H1 (cell line): ENCODE measurements around the gene FAM169A.

Source experiments
- CHD1 ChIP-seq: IDR thresholded peaks from 2 replicates; pipeline ENCODE4 v1.6.1; 2012; ENCODE audit warnings: low read depth, low read length, improper control_type of control experiment
- CTCF ChIP-seq, 3 experiments: IDR thresholded peaks; 1 replicate in 2 of 3; 2 replicates in 1 of 3; pipeline versions ENCODE4 v1.5.1 to v1.6.1; 2011; ENCODE audit warnings: low read length in 3 of 3, mild to moderate bottlenecking in 3 of 3, inconsistent platforms in 2 of 3, low read depth in 1 of 3, moderate library complexity in 1 of 3; ENCODE audit not compliant: insufficient read depth in 1 of 3; ENCODE audit errors: control extremely low read depth in 1 of 3
- E2F6 ChIP-seq: IDR thresholded peaks from 2 replicates; pipeline ENCODE4 v1.6.1; 2012; ENCODE audit warnings: inconsistent platforms
- EP300 ChIP-seq, 2 experiments: IDR thresholded peaks; 1 replicate in 1 of 2; 2 replicates in 1 of 2; pipeline ENCODE4 v1.6.1; 2011 to 2012; ENCODE audit warnings: low read depth in 2 of 2, low read length in 2 of 2, mild to moderate bottlenecking in 2 of 2, borderline replicate concordance in 1 of 2, inconsistent platforms in 1 of 2, moderate library complexity in 1 of 2
- EZH2 ChIP-seq: fragments of 200-600 bp; sonication (generic); IDR thresholded peaks from 2 replicates; pipeline ENCODE4 v1.7.1; 2012; ENCODE audit warnings: low read depth, mild to moderate bottlenecking, moderate library complexity, low read length, inconsistent platforms; ENCODE audit not compliant: severe bottlenecking
- HDAC2 ChIP-seq, 2 experiments: fragments of 300-600 bp in 1 of 2; sonication (generic) in 1 of 2; IDR thresholded peaks; 2 replicates each; pipeline ENCODE4 v1.6.1; 2011 to 2012; ENCODE audit warnings: low read depth in 2 of 2, low read length in 2 of 2, mild to moderate bottlenecking in 2 of 2, moderate library complexity in 2 of 2, borderline replicate concordance in 1 of 2, inconsistent platforms in 1 of 2
- KDM1A ChIP-seq: fragments of 200-600, 300-600 bp; sonication (generic); IDR thresholded peaks from 2 replicates; pipeline ENCODE4 v1.7.1; 2016; ENCODE audit warnings: mild to moderate bottlenecking, low read length, borderline replicate concordance
- POLR2A ChIP-seq, 2 experiments: IDR thresholded peaks; 1 replicate in 1 of 2; 2 replicates in 1 of 2; pipeline ENCODE4 v1.6.1; 2011; ENCODE audit warnings: low read depth in 2 of 2, low read length in 2 of 2, mild to moderate bottlenecking in 2 of 2; ENCODE audit errors: control extremely low read depth in 1 of 2
- POLR2AphosphoS5 ChIP-seq: IDR thresholded peaks from 2 replicates; pipeline ENCODE4 v1.6.1; 2011; ENCODE audit warnings: low read depth, low read length
- SIX5 ChIP-seq: IDR thresholded peaks from 2 replicates; pipeline ENCODE4 v1.6.1; 2011; ENCODE audit warnings: mild to moderate bottlenecking, low read depth, low read length
- SRF ChIP-seq: IDR thresholded peaks from 2 replicates; pipeline ENCODE4 v1.6.1; 2011; ENCODE audit warnings: mild to moderate bottlenecking, low read depth, low read length, moderate library complexity
- TCF12 ChIP-seq: IDR thresholded peaks from 2 replicates; pipeline ENCODE4 v1.6.1; 2011; ENCODE audit warnings: low read depth, mild to moderate bottlenecking, low read length
- YY1 ChIP-seq: IDR thresholded peaks from 2 replicates; pipeline ENCODE4 v1.6.1; 2011; ENCODE audit warnings: low read depth, mild to moderate bottlenecking, low read length

- TF ChIP-seq CTCF (IDR thresholded peaks at IDR 0.05; ENCODE audit: control extremely low read depth in 1 of 3, insufficient read depth in 1 of 3, low read depth in 1 of 3, low read length in 3 of 3) (no peak), E2F6 (no peak), POLR2A (IDR thresholded peaks at IDR 0.05; ENCODE audit: control extremely low read depth in 1 of 2, low read depth in 2 of 2, low read length in 2 of 2) (no peak), EP300 (IDR thresholded peaks at IDR 0.05; ENCODE audit: borderline replicate concordance in 1 of 2, low read depth in 2 of 2, low read length in 2 of 2) (no peak), CHD1 (no peak), SRF (no peak), SIX5 (no peak), EZH2 (no peak), HDAC2 (IDR thresholded peaks at IDR 0.05; ENCODE audit: borderline replicate concordance in 1 of 2, low read depth in 2 of 2, low read length in 2 of 2) (no peak), KDM1A (no peak), TCF12 (no peak), YY1 (no peak), POLR2AphosphoS5 (no peak)
Observed at GRCh38 chr5:74763504-74763903, 102.7 kb downstream of the FAM169A start.
